Measurements from ENCODE around the gene PARVA.
"Not testable (repeated sequence)": the region's sequence is repeated elsewhere in the genome, so short reads cannot be mapped to it uniquely, and the experiment has no call there.

Gene PARVA, protein sequence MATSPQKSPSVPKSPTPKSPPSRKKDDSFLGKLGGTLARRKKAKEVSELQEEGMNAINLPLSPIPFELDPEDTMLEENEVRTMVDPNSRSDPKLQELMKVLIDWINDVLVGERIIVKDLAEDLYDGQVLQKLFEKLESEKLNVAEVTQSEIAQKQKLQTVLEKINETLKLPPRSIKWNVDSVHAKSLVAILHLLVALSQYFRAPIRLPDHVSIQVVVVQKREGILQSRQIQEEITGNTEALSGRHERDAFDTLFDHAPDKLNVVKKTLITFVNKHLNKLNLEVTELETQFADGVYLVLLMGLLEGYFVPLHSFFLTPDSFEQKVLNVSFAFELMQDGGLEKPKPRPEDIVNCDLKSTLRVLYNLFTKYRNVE

DNA sequence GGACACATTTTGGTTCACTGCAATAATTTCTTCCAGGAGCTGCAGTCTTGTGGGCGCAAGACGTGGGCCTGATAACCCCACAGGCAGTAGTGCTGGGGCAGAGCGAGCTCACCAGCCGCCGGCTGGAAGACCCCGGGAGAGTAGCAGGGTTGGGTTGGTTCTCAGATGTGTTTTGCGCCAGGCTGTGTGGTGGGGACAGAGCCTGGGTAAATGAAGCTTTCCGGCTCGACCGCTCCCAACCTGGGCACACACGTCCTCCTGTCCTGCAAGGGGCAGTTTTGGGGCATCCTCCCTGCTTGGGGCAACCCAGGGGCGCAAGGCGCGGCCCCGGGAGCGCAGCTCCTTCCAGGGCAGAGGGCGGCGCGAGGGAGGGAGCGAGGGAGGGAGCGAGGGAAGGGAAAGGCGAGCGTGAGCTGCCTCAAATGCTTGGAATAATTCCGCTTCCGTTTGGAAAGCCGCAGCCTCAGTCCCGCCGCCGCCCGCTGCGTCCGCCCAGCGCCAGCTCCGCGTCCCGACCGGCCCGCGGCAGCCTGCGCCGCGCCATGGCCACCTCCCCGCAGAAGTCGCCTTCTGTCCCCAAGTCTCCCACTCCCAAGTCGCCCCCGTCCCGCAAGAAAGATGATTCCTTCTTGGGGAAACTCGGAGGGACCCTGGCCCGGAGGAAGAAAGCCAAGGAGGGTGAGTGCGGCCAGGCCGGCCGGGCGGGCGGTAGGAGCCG, at the start of gene PARVA:
PARVA (plus strand) TSS at position 466 of the 718 bp plus-strand sequence; CDS start at position 543, 77 bp downstream.
- DNase-seq (ENCODE audit: low read depth), result no peak

DNA sequence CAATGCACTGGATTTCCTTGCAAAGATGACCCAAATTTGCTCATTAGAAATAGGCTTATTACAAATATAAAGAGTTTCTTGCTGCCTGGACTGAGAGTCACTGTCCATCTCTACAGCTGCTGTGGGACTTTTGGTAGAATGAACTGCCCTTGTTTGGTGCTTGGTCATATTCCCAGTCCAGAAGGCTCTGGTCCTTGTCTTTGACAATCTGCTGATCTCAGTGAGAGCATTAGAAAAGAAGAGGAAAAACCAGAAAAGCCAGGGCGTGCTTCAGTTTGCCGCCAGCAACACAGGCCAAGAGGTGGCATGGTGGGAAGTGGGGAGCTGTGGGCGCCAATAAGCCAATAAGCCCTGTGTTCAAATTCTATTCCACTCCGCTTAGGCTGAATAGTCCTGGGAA, 48.2 kb upstream of the PARVA start:
- DNase-seq (ENCODE audit: low read depth), result no peak

DNA sequence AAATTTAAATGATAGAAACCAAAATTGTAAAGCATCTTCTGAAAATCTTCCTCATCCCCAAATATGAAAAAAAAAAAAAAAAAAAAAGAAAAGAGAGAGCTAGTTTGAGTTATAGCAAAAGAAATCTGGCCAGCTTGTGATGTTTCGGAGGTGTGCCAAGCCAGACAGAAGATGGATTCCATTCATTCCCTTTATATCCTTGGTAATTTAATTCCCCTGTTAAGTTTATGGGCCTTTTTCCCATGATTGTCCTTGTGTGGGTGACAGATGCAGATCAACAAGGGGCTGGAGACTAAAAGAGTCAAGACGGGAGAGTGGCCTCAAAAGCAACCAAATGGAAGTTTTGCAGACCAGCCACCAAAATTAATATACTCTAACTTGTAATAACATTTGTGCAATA, 47.6 kb upstream of the PARVA start:
- no peak for DNase-seq (ENCODE audit: low read depth)

DNA sequence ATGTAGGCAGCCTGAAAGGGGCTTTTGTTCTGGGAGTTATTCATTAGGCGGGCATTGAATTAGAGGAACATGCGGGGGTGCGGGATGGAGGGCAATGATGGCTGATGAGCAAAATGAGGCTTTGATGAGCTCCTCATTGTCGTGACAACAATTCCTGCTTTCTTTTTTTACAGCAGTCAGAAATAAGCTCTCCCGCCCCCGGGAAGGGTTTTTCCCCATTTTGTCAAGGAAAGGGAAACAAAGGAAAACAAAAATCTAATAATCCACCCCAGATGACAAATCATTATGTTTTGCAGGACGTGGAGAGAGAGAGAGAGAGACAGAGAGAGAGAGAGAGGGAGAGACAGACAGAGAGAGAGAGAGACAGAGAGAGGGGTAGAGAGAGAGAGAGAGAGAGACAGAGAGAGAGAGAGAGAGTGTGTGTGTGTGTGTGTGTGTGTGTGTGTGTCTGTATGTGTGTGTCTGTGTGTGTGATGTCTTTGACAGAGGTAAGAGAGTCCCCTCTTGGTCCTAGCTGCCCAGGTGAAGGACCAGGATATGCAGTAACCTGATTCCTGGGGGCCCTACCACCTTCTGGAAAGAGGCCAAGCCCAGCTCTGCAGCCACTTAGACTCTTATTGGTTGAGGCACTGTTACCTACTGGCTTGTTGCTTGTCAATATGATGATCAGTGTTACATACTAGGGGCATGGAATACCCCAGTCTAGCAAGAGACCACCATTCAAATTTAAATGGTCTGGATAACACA, 46.7 kb upstream of the PARVA start:
- DNase-seq (ENCODE audit: low read depth), result no peak

DNA sequence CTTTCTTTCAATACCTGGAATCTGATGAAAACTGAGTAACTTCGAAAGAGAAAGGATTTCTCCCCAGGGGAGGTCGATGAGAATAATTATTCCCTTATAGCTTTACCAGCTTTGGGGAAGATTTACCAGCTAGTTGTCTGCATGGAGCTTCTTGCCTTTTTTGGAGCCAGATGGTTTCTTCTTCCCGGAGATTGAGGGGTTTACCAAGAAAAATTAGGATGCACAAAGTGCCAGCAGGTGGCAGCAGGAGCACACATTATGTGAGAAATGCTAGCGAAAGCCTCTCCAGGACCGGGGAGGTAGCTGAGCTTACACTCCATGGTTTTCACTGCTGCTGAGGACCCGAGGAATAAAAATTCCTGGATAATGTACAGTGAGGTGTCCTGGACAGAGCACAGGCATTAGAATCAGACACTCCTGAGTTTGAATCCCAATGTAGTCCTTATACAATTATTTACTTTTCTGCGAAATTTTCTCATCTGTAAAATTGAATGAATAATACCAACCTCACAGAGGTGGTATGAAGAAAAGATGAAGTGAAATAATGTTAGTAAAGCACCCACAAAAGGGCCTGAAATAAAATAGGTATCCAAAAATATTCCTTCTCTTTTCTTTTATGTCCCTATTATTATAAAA, 46.0 kb upstream of the PARVA start:
- peak; percentile 52 for DNase-seq (ENCODE audit: low read depth)

DNA sequence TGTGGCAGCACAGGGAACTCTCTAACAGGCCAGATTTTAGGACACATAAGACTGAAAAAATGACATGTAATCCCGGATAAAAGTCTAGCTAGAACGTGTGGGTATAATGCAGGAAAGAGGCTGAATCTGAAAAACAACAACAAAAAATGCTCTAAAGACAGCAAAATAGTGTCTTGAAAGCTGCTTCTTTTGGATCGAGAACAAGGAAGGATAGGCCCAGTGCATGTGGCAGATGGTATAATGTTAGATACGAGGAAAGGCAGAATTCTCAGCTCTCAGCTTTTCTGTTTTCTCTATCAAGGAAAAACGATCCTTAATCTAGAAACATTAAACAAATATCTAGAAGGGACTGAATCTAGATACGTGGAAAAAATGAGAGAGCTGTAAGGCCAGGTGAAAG, 33.8 kb upstream of the PARVA start:
- no peak for DNase-seq (ENCODE audit: low read depth)

DNA sequence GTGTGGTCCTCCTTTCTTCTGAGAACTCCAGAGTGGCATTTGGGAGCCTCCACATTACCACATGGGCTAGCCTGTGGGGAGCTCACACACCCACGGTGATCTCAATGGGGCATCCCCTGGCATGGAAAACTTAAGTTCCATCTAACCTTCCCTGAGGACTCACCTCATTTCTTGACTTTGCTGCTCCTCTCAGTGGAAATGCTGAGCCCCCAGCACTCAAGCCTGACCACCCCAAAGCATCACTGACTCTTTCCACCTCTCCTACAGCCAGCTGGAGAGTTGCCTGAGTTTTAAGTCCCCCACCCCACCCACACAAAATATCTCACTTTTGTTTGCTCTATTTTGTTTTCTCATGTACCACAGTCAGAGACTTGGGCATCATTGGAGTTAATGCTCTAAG, 23.8 kb upstream of the PARVA start:
- DNase-seq (ENCODE audit: low read depth), result no peak

DNA sequence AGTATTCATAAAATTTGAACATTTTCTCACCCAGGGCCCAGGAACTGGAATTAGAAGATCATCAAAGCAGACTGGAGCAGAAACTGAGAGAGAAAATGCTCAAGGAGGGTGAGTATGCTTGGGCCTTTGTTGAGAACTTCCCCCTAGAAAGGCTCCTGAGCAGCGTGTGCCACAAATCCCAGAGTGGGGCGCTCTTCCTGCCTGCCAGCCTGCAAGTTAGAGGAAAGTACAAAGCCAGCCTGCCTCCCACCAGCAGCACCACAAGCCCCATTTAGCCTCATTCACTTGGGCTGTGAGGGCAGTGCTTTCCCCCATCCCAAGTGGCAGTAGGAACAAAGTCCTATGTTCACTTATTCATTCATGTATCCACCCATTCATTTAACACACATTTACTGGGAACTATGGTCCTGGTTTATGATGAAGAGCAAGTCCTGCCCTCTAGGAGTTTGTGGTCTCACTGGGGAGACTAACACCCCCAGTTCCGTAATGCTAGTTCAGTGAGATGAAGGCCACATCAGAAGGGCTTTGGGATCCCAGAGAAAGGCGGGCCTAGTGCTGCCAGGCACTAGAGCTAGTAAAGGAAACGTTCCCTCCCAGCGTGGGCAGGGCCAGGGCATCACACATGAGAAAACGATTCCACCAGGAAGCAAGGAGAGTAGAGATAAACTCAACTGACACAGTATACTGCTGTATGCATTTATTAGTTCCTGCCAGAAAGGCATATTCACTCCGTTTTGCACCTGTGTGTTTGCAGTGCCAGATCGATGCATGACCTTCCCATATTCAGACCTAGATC, 22.4 kb upstream of the PARVA start:
- DNase-seq (ENCODE audit: low read depth), result no peak

DNA sequence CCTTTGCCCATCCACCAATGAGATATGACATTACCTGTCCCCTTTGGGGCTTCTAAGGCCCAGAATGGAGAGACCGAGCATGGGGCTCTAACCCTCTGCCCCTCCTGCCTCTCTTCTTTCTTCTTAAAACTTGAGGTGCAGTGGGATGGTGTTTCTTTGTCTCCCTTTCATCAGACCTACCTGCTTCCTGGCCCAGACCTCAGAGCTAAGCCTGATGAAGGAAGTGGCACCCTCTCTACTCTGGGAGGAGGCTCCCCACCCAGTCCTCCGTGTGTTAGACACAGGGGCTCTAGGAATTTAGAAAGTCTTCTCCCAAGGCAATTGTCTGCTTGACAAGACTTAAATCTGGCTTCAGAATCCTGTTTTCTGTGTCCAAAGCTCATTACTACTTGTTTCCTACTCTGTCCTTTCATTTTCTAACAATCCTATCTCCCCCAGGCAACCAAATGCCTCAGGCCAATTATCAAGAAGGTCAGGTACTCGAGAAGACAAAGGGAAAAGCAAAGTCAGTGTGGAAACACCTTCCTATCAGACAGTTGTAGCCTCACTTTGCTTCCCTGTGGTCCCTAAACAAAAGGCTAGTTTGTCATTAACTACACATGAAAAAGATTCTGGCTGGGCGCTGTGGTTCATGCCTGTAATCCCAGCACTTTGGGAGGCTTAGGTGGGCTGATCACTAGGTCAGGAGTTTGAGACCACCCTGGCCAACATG, 20.3 kb upstream of the PARVA start:
- DNase-seq (ENCODE audit: low read depth), result no peak

DNA sequence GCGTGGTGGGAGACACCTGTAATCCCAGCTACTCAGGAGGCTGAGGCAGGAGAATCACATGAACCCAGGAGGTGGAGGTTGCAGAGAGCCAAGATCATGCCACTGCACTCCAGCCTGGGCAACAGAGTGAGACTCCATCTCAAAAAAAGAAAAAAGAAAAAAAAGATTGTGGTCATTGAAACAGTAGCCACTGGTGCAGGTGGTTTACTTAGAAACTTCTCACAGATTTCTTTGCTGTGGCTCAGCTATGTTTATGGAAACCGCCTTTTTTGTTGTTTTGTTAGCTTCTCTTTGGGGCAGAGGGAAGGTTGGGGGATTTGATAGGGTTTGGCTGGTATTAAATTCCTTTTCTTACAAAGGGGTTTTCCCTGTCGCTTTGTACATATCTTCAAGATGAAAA, 19.7 kb upstream of the PARVA start:
- not testable (repeated sequence) for DNase-seq (ENCODE audit: low read depth)

DNA sequence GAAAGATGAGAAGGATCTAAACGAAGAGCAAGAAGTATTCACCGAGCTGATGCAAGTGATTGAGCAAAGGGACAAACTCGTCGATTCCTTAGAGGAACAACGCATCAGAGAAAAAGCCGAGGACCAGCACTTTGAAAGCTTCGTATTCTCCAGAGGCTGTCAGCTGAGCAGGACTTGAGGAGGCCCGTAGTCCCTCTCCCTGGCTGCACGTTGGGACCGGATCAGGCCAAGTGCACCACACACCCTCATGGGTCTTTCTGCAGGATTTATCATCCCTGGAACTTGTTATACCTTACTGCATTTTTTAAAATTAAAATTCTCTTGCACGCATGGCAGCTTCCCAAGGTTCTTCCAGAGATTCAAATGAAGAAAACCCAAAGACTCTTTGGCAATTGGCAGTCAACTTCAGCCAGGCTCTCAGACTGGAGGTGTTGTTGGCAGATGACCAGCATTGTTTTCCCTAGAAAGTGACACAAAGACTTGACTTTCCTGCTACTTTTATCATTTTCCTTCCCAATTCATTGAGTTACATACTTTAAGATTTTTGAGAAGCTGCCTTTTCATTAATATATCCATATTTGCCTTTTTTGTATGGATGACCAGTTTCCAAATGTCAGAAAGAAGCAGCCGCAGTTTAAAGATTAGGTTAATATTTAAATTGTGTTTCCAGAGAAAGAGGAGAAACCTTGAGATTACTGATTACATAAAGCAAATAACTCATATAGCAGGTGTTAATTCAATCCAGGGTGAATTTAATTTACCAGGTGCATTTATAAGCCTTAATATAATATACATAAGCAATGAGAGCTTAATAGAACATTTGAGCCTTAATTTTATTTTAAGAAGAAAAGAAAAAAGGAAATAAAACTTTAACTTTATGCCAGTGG, 18.8 kb upstream of the PARVA start:
- no peak for DNase-seq (ENCODE audit: low read depth)

DNA sequence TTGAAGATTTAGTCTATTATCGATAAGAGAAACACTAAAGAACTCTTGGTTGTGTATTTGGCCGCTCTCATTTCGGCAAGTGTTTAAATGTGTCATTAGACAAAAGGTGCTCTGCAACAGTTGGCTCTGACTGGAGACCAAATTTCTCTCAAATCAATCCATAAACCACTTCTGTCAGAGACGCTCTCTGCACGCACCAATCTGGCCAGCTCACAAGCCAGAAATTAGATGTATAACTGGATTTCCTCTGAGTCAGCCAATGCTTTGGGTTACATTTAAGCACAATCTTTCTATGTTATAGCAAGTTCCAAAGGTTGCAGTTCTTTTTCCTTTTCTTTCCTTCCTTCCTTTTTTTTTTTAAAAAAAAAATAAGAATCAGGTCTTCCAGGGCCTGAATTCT, 17.6 kb upstream of the PARVA start:
- DNase-seq (ENCODE audit: low read depth), result no peak

DNA sequence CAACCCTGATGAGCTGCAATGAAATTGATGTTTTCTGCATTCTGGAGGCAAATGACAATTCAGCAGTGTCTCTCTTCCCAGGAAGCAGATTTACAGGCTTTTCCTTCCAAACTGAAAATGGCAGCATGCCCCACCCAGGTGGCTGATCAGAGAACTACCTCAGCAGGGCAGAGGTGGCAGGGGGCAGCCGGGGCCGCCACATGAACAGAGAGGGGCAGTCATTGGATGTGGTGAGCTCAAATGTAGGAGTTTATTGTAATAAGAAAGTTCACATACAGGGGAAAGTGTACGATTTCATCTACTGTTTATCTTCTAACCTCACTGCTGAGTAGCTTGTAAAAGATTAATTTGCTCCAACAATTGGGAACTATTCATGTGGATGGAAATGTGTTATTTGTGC, 15.7 kb upstream of the PARVA start:
- no peak for DNase-seq (ENCODE audit: low read depth)

DNA sequence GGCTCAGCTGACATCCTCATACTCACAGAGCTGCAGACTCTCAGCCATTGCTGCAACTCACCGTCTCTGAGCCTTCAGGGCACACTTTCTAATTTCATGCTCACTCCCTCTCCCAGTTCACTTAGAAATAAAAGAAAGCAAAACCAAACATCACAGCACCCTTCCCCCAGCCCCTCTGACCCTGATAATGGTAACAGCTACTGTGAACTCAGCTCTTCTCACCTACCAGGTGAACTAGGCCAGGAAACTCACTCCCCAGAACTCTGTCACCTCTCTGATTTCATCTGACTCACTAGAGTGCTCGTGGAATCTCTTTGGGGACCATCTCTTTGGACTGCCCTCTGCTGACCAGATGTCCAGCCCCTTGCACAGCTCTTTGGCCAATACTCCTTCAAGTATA, 14.5 kb upstream of the PARVA start:
- DNase-seq (ENCODE audit: low read depth), result no peak

DNA sequence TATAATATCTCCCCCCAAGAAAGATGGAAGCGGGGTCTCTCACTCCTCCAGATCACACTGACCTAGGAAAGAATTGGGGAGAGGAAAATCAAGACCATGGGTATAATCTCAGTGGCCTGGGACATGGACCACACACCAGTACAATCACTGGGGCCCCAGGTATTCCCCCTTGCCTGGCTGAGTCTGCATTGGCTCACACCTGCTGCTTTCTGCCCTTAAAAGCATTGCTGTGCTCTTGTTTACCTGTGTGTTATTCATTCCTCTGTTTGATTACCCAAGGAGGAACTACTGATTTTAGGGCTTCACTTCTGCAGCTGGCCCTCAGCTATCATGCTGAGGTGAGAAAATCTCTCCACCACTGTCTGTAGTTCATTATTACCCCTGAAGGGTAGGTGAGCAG, 14.0 kb upstream of the PARVA start:
- DNase-seq (ENCODE audit: low read depth), result no peak

DNA sequence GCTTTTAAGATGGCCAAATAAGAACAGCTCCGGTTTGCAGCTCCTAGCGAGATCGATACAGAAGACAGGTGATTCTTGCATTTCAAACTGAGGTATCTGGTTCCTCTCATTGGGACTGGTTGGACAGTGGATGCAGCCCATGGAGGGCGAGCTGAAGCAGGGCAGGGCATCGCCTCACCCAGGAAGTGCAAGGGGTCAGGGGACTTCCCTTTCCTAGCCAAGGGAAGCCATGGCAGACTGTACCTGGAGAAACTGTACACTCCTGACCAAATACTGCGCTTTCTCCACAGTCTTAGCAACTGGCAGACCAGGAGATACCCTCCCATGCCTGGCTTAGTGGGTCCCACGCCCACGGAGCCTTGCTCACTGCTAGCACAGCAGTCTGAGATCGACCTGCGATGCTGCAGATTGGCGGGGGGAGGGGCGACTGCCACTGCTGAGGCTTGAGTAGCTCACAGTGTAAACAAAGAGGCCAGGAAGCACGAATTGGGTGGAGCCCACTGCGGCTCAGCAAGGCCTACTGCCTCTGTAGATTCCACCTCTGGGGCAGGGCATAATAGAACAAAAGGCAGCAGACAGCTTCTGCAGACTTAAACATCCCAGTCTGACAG, 11.3 kb upstream of the PARVA start:
- peak; percentile 7 for DNase-seq (ENCODE audit: low read depth)

DNA sequence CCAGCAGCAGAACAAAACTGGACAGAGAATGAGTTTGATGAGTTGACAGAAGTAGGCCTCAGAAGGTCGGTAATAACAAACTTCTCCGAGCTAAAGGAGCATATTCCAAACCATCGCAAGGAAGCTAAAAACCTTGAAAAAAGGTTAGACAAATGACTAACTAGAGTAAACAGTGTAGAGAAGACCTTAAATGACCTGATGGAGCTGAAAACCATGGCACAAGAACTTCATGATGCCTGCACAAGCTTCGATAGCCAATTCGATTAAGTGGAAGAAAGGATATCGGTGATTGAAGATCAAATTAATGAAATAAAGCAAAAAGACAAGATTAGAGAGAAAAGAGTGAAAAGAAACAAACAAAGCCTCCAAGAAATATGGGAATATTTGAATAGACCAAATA, 10.3 kb upstream of the PARVA start:
- not testable (repeated sequence) for DNase-seq (ENCODE audit: low read depth)

DNA sequence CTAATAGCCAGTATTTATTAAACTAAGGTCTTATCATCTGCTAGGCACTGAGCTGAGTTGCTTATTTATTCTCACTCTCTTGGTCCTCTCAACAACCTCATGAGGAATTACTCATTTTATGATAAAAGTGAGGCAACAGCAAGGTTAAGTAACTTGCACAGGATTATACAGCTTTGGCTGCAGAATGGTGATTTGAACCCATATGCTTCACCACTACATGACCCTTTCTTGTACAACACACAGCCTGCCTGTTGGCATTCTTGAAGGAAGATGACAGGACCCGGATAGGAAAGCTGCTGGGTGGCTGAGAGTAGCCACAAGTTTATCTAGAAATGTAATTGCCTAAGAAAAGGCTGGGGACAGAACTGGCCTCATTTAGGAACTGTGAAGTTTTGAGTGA, 5.3 kb upstream of the PARVA start:
- DNase-seq (ENCODE audit: low read depth), result no peak

DNA sequence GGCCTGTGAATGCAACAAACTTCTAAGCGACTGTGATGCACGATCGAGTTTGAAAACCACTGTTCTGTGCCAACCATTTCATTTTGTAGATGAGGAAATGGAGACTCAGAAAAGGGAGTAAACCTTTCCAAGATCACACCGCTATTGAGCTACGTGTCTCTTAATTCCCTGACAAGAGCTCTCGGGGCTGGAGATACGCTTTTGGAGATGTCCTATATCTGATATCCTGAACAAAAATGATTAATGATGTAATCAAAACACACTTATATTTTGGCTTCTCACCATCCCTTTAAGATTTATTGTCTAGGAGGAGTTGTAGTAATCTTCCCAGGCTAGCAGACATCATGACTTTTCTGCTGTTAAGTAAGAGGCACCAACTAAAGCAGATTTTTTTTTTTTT, 1.7 kb upstream of the PARVA start:
- no peak for DNase-seq (ENCODE audit: low read depth)

Data from activated gamma-delta T cell treated with anti-CD3 and anti-CD28 coated beads, Interleukin-2, amount 50 U/mL, for 16 hours (primary cell).